Liver (tissue), 9 donors: ENCODE measurements around the gene ST3GAL4. TPM values are rescaled to one million over a fixed set of nuclear protein-coding genes. Genes with fewer than 3 reads are reported as not detected.
"Not testable (repeated sequence)": the region's sequence is repeated elsewhere in the genome, so short reads cannot be mapped to it uniquely, and the experiment has no call there.

ENCODE experiments used
- DNase-seq: peaks from one replicate; pipeline ENCODE4 v3.0.0-alpha.2; 2017; ENCODE audit warnings: low spot score
- H3K27ac ChIP-seq, 2 donors: one replicate each; pipeline ENCODE4 v1.7.0; 2013; ENCODE audit warnings: inconsistent platforms in 2 of 2, low read length in 2 of 2, control low read depth in 1 of 2, low read depth in 1 of 2, mild to moderate bottlenecking in 1 of 2
- H3K27me3 ChIP-seq, 4 donors: one replicate each; pipeline versions ENCODE4 v1.6.1 to v1.7.0; 2013; ENCODE audit warnings: low read length in 3 of 4, inconsistent platforms in 1 of 4, mild to moderate bottlenecking in 1 of 4, moderate library complexity in 1 of 4; ENCODE audit not compliant: control insufficient read depth in 4 of 4, insufficient read depth in 4 of 4
- H3K36me3 ChIP-seq, 4 donors: one replicate each; pipeline versions ENCODE4 v1.6.1 to v1.7.0; 2013; ENCODE audit warnings: low read length in 3 of 4, mild to moderate bottlenecking in 3 of 4, low read depth in 1 of 4, moderate library complexity in 1 of 4; ENCODE audit not compliant: control insufficient read depth in 4 of 4, insufficient read depth in 3 of 4
- H3K4me1 ChIP-seq, 4 donors: one replicate each; pipeline versions ENCODE4 v1.6.1 to v1.7.0; 2013; ENCODE audit warnings: low read length in 3 of 4, mild to moderate bottlenecking in 3 of 4, moderate library complexity in 1 of 4; ENCODE audit not compliant: control insufficient read depth in 4 of 4, insufficient read depth in 4 of 4
- H3K4me3 ChIP-seq, 3 donors: one replicate each; pipeline versions ENCODE4 v1.6.1 to v1.7.0; 2013; ENCODE audit warnings: low read length in 3 of 3, control low read depth in 1 of 3, low read depth in 1 of 3, mild to moderate bottlenecking in 1 of 3
- H3K9ac ChIP-seq, 2 donors: one replicate each; pipeline ENCODE4 v1.7.0; 2013; ENCODE audit warnings: low read length in 2 of 2, mild to moderate bottlenecking in 2 of 2, moderate library complexity in 2 of 2, control low read depth in 1 of 2, low read depth in 1 of 2
- H3K9me3 ChIP-seq, 4 donors: one replicate each; pipeline versions ENCODE4 v1.6.1 to v1.7.0; 2013; ENCODE audit warnings: low read length in 3 of 4; ENCODE audit not compliant: control insufficient read depth in 4 of 4
- EGR1 ChIP-seq, 2 donors: IDR thresholded peaks; 2 replicates each; pipeline ENCODE4 v1.6.1; 2016 to 2018; ENCODE audit warnings: antibody characterized with exemption in 2 of 2, low read depth in 2 of 2
- FOXA2 ChIP-seq: IDR thresholded peaks from 2 replicates; pipeline ENCODE4 v1.6.1; 2016; ENCODE audit warnings: antibody characterized with exemption
- HNF4A ChIP-seq, 2 donors: conservative IDR thresholded peaks; 2 replicates each; pipeline ENCODE4 v1.6.1; 2016; ENCODE audit warnings: antibody characterized with exemption in 2 of 2, mild to moderate bottlenecking in 2 of 2
- RAD21 ChIP-seq, 2 donors: IDR thresholded peaks; 2 replicates each; pipeline ENCODE4 v1.6.1; 2016; ENCODE audit warnings: antibody characterized with exemption in 2 of 2, mild to moderate bottlenecking in 2 of 2
- RXRA ChIP-seq, 2 donors: IDR thresholded peaks; 2 replicates each; pipeline ENCODE4 v1.6.1; 2017 to 2018; ENCODE audit warnings: antibody characterized with exemption in 2 of 2, mild to moderate bottlenecking in 1 of 2
- WGBS: extraction: QIAGEN DNeasy Blood & Tissue Kit; methylation state at CpG from one replicate; pipeline ENCODE4 v1.1.7; 2013; 5-methylcytosine and 5-hydroxymethylcytosine counted together
- polyA plus RNA-seq, 2 donors: library from polyadenylated mRNA; stranded (reverse) in 1 of 2; unstranded in 1 of 2; fragments of 200-250 nt in 1 of 2; fragments of >200 nt in 1 of 2; fragmentation: Nextera tagmentation in 1 of 2; extraction: Ambion mirVana in 1 of 2; gene quantifications; one replicate each; pipeline versions ENCODE4 v1.2.1 to v1.2.3, GENCODE V29; 2013 to 2015
- total RNA-seq, 2 donors: library from RNA; depleted of rRNA; stranded (reverse); fragments of >200 nt; gene quantifications; one replicate each; pipeline ENCODE4 v1.2.3, GENCODE V29; 2014
- TF ChIP-seq, protein P1 (sequence below): IDR thresholded peaks from 2 replicates; pipeline ENCODE4 v1.6.1; 2016; ENCODE audit warnings: antibody characterized with exemption
- TF ChIP-seq, protein P2 (sequence below): fragments of 150-350 bp; IDR thresholded peaks from 2 replicates; pipeline ENCODE4 v1.5.1; 2017; ENCODE audit warnings: improper control_type of control experiment, low read depth, low read length; ENCODE audit not compliant: missing input control
- donor health status: healthy.
- donor health status: healthy.
- donor health status: healthy.
- donor health status: healthy.
- donor health status: healthy.

Gene ST3GAL4
- total and polyA plus RNA-seq, 4 donors: 4.5 to 18.4 (median 10.6) TPM

DNA sequence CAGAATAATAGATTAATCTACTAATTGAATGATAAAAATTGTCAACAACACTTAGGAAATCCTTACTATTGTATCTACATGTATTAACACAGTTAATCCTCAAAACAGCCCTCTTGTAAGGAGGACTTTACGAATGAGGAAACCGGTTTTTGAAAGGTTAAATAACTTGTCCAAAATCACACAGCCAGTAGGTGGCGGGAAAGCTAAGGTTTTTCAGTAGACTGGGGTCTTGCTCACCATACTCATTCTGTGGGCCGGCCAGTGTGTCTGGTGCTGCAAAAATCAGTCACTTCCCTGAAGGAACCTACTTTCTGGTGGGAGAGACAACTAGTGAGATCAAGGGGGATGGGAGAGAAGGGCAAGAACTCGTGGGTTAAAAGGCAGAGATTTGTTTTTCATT, 47.8 kb upstream of the ST3GAL4 start:
- TF ChIP-seq, protein P1, sequence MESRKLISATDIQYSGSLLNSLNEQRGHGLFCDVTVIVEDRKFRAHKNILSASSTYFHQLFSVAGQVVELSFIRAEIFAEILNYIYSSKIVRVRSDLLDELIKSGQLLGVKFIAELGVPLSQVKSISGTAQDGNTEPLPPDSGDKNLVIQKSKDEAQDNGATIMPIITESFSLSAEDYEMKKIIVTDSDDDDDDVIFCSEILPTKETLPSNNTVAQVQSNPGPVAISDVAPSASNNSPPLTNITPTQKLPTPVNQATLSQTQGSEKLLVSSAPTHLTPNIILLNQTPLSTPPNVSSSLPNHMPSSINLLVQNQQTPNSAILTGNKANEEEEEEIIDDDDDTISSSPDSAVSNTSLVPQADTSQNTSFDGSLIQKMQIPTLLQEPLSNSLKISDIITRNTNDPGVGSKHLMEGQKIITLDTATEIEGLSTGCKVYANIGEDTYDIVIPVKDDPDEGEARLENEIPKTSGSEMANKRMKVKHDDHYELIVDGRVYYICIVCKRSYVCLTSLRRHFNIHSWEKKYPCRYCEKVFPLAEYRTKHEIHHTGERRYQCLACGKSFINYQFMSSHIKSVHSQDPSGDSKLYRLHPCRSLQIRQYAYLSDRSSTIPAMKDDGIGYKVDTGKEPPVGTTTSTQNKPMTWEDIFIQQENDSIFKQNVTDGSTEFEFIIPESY: no peak
- peak; percentile 52 to 64 for TF ChIP-seq RAD21 (IDR thresholded peaks at IDR 0.05)
- Histone ChIP-seq H3K27ac (no peak overlapping the region), H3K4me3 (no peak overlapping the region), H3K4me1 (peaks cover 0 to 18% (median 13%) of the 10 kb centered on the region in 4 donors), H3K36me3 (peaks cover 0 to 3% (median under 1%) of the 10 kb centered on the region in 4 donors), H3K9me3 (no peaks in the 10 kb centered on the region), H3K9ac (no peak overlapping the region), H3K27me3 (no peaks in the 10 kb centered on the region)
- no peak for DNase-seq
- 63% methylated on average over 5 of the region's 5 CpGs for WGBS

DNA sequence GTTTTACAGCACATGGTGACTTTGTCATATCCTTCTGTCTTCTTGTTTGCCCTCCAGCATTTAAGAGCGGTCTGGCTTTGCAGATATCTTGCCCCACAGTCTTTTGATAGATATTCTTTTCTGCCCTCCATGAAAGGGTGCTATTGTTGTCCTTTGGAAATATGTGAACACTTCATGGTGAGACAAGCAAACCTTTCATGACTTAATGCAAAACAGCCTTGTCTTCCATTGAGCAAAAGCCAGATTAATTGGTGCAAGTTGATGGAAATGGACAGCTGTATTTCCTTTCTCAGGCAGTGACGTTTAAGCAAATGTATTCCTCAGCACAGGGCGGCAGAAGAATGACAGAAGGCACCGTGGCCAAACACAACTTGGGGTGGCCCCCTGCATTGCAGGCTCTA, 47.2 kb upstream of the ST3GAL4 start:
- peaks cover 0 to 17% (median 12%) of the 10 kb centered on the region in 4 donors for H3K4me1 ChIP-seq
- no peak overlapping the region for H3K27ac ChIP-seq
- H3K27me3 ChIP-seq: no peaks in the 10 kb centered on the region
- no peak overlapping the region for H3K4me3 ChIP-seq
- DNase-seq: no peak
- no peak overlapping the region for H3K9ac ChIP-seq
- H3K36me3 ChIP-seq: peaks cover 0 to 3% (median under 1%) of the 10 kb centered on the region in 4 donors
- no peaks in the 10 kb centered on the region for H3K9me3 ChIP-seq
- TF ChIP-seq HNF4A (conservative IDR thresholded peaks at IDR 0.05): no peak
- no peak for TF ChIP-seq FOXA2
- TF ChIP-seq EGR1 (IDR thresholded peaks at IDR 0.05; ENCODE audit: low read depth in 2 of 2): no peak
- TF ChIP-seq, protein P2, sequence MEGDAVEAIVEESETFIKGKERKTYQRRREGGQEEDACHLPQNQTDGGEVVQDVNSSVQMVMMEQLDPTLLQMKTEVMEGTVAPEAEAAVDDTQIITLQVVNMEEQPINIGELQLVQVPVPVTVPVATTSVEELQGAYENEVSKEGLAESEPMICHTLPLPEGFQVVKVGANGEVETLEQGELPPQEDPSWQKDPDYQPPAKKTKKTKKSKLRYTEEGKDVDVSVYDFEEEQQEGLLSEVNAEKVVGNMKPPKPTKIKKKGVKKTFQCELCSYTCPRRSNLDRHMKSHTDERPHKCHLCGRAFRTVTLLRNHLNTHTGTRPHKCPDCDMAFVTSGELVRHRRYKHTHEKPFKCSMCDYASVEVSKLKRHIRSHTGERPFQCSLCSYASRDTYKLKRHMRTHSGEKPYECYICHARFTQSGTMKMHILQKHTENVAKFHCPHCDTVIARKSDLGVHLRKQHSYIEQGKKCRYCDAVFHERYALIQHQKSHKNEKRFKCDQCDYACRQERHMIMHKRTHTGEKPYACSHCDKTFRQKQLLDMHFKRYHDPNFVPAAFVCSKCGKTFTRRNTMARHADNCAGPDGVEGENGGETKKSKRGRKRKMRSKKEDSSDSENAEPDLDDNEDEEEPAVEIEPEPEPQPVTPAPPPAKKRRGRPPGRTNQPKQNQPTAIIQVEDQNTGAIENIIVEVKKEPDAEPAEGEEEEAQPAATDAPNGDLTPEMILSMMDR: no peak
- TF ChIP-seq, protein P1: no peak
- no peak for TF ChIP-seq RXRA (IDR thresholded peaks at IDR 0.05)
- WGBS: 91% methylated on average over 4 of the region's 4 CpGs

DNA sequence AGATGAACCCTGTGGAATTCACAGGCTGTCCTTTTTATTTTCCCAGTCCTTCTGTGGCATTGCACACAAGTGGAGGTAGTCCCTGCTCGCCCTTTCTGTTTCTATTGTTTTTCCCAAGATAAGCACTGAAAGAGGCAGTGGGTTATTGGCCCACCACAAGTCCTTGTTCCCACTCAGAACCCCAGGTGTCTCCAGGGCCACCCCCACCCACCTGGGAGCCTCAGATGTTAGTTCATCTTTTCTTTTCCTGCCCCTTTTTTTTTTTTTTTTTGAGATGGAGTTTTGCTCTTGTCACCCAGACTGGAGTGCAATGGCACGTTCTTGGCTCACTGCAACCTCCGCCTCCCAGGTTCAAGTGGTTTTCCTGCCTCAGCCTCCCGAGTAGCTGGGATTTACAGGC, 46.7 kb upstream of the ST3GAL4 start:
- not testable (repeated sequence) for H3K27me3 ChIP-seq, H3K9ac ChIP-seq, H3K4me3 ChIP-seq, H3K36me3 ChIP-seq, H3K9me3 ChIP-seq, DNase-seq, H3K27ac ChIP-seq
- 94% methylated on average over 4 of the region's 4 CpGs for WGBS
- peaks cover 0 to 12% (median 8%) of the 10 kb centered on the region in 4 donors for H3K4me1 ChIP-seq
